Posterior vena cava (tissue), 2 donors: ENCODE data around the gene TTC28. TPM values are rescaled to one million over a fixed set of nuclear protein-coding genes. Genes with fewer than 3 reads are reported as not detected.

ENCODE experiments used
- DNase-seq: peaks from one replicate; pipeline ENCODE4 v3.0.0-alpha.2; 2020; ENCODE audit warnings: low spot score
- intact Hi-C, 2 donors: fragments of 100-400 bp; cut with DNase I; formaldehyde crosslinking; loops; one replicate each; pipeline versions ENCODE4 v1.14.1 to v1.14.2; 2022 to 2023
- total RNA-seq, 2 donors: library from RNA; stranded (reverse); fragmentation: NEBNext Ultra II Directional; extraction: Animal tissue kit (Norgen Biotek cat#: 25700); gene quantifications; one replicate each; pipeline ENCODE4 v1.2.1, GENCODE V29; 2021
- donor health status: DM: yes; HTN: yes; CAD: no.
- donor health status: DM: yes; HTN: yes; CAD: no.

The TTC28 gene
- total RNA-seq, 2 donors from 2014 or later = 36.6 to 51.2 TPM

GRCh38 chr22:28430466-28431025 is 249.1 kb downstream of the TTC28 start:
- DNase-seq = no peak
- intact Hi-C loops = no loop called here

- intact Hi-C loops = no loop called here
- no peak for DNase-seq
Measured at GRCh38 chr22:28429711-28430110, 249.9 kb downstream of the TTC28 start.

- intact Hi-C loops = no loop called here
- no peak for DNase-seq
Measured at GRCh38 chr22:28428271-28428670, 251.4 kb downstream of the TTC28 start.

GRCh38 chr22:28426346-28427132 is 253.1 kb downstream of the TTC28 start:
- DNase-seq = no peak
- intact Hi-C loops = no loop called here

GRCh38 chr22:28425211-28425610 is 254.4 kb downstream of the TTC28 start:
- intact Hi-C loops = no loop called here
- DNase-seq = no peak

GRCh38 chr22:28424427-28425080 is 255.1 kb downstream of the TTC28 start:
- DNase-seq = no peak
- intact Hi-C loops = no loop called here

- intact Hi-C loops = no loop called here
Measured at GRCh38 chr22:28419919-28420318, 259.7 kb downstream of the TTC28 start.

GRCh38 chr22:28418008-28418407 is 261.6 kb downstream of the TTC28 start:
- intact Hi-C loops = no loop called here

More at GRCh38 chr22:28419919-28420318, 259.7 kb downstream of the TTC28 start:
- no peak for DNase-seq

GRCh38 chr22:28417431-28417830 is 262.2 kb downstream of the TTC28 start:
- intact Hi-C loops = no loop called here
- DNase-seq = no peak

More at GRCh38 chr22:28418008-28418407, 261.6 kb downstream of the TTC28 start:
- no peak for DNase-seq

- no peak for DNase-seq
- intact Hi-C loops = no loop called here
Measured at GRCh38 chr22:28414913-28415312, 264.7 kb downstream of the TTC28 start.

- intact Hi-C loops = no loop called here
- no peak for DNase-seq
Measured at GRCh38 chr22:28413612-28414399, 265.8 kb downstream of the TTC28 start.

GRCh38 chr22:28412109-28412508 is 267.5 kb downstream of the TTC28 start:
- intact Hi-C loops = no loop called here
- DNase-seq = no peak

- intact Hi-C loops = no loop called here
Measured at GRCh38 chr22:28411125-28411524, 268.5 kb downstream of the TTC28 start.

GRCh38 chr22:28410050-28410816 is 269.4 kb downstream of the TTC28 start:
- no peak for DNase-seq
- intact Hi-C loops = no loop called here

More at GRCh38 chr22:28411125-28411524, 268.5 kb downstream of the TTC28 start:
- DNase-seq = no peak

- DNase-seq = no peak
- intact Hi-C loops = no loop called here
Measured at GRCh38 chr22:28408709-28409108, 270.9 kb downstream of the TTC28 start.

- intact Hi-C loops = no loop called here
- no peak for DNase-seq
Measured at GRCh38 chr22:28407645-28408044, 272.0 kb downstream of the TTC28 start.

GRCh38 chr22:28406246-28406645 is 273.4 kb downstream of the TTC28 start:
- intact Hi-C loops = no loop called here

GRCh38 chr22:28405588-28405987 is 274.1 kb downstream of the TTC28 start:
- DNase-seq = no peak
- intact Hi-C loops = no loop called here

More at GRCh38 chr22:28406246-28406645, 273.4 kb downstream of the TTC28 start:
- no peak for DNase-seq

- intact Hi-C loops = no loop called here
- DNase-seq = no peak
Measured at GRCh38 chr22:28402539-28402938, 277.1 kb downstream of the TTC28 start.
